Measurements from ENCODE around the gene DOK3. TPM values are rescaled to one million over a fixed set of nuclear protein-coding genes. Genes with fewer than 3 reads are reported as not detected.

Gene DOK3
- total and polyA plus RNA-seq, 2 of the 13 experiments (the other 11 are each of a cell fraction or from before 2014, with no cell fraction given): 1.4 to 1.5 TPM

DNA sequence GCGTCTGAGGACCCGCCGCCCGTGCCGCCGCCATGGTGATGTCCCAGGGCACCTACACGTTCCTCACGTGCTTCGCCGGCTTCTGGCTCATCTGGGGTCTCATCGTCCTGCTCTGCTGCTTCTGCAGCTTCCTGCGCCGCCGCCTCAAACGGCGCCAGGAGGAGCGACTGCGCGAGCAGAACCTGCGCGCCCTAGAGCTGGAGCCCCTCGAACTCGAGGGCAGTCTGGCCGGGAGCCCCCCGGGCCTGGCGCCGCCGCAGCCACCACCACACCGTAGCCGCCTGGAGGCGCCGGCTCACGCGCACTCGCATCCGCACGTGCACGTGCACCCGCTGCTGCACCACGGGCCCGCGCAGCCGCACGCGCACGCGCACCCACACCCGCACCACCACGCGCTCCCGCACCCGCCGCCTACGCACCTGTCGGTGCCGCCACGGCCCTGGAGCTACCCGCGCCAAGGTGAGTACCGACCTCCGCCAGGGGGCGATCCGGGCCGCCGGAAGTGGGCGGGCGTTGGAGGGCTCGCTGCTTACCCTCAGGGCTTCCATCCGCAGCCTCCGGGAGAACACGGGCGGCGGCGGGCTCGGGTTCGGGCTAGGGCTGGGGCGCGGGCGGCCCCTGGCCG is 54.5 kb downstream of the DOK3 start (continued):
- no peak for TF ChIP-seq ELF4 (CRISPR knock-in tag; IDR thresholded peaks at IDR 0.05; ENCODE audit: borderline replicate concordance)
- peak; percentile 66 for TF ChIP-seq ZFY (CRISPR knock-in tag; IDR thresholded peaks at IDR 0.05)
- TF ChIP-seq ZNF501 (CRISPR knock-in tag; IDR thresholded peaks at IDR 0.05): peak; percentile 73
- TF ChIP-seq NFE2L1 (CRISPR knock-in tag; IDR thresholded peaks at IDR 0.05; ENCODE audit: borderline replicate concordance): no peak
- TF ChIP-seq MAFK (conservative IDR thresholded peaks at IDR 0.05 in 1 of 2, IDR thresholded peaks at IDR 0.05 in 1 of 2; ENCODE audit: low read length in 2 of 2): no peak
- no peak for TF ChIP-seq NCOA2 (CRISPR knock-in tag; IDR thresholded peaks at IDR 0.05)
- TF ChIP-seq, protein P1, sequence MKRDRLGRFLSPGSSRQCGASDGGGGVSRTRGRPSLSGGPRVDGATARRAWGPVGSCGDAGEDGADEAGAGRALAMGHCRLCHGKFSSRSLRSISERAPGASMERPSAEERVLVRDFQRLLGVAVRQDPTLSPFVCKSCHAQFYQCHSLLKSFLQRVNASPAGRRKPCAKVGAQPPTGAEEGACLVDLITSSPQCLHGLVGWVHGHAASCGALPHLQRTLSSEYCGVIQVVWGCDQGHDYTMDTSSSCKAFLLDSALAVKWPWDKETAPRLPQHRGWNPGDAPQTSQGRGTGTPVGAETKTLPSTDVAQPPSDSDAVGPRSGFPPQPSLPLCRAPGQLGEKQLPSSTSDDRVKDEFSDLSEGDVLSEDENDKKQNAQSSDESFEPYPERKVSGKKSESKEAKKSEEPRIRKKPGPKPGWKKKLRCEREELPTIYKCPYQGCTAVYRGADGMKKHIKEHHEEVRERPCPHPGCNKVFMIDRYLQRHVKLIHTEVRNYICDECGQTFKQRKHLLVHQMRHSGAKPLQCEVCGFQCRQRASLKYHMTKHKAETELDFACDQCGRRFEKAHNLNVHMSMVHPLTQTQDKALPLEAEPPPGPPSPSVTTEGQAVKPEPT (CRISPR knock-in tag; IDR thresholded peaks at IDR 0.05; ENCODE audit: low read depth): peak; percentile 78; the same call in 1 of the 2 replicates
- TF ChIP-seq, protein P2, sequence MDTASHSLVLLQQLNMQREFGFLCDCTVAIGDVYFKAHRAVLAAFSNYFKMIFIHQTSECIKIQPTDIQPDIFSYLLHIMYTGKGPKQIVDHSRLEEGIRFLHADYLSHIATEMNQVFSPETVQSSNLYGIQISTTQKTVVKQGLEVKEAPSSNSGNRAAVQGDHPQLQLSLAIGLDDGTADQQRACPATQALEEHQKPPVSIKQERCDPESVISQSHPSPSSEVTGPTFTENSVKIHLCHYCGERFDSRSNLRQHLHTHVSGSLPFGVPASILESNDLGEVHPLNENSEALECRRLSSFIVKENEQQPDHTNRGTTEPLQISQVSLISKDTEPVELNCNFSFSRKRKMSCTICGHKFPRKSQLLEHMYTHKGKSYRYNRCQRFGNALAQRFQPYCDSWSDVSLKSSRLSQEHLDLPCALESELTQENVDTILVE (CRISPR knock-in tag; IDR thresholded peaks at IDR 0.05): peak; percentile 89; the same call in 1 of the 2 replicates
- peak; percentile 93; the same call in 1 of the 2 replicates for TF ChIP-seq ZNF556 (CRISPR knock-in tag; IDR thresholded peaks at IDR 0.05; ENCODE audit: borderline replicate concordance)
- TF ChIP-seq MEIS2 (CRISPR knock-in tag; IDR thresholded peaks at IDR 0.05): no peak; the same call in none of the 2 replicates
- TF ChIP-seq TAF1 (CRISPR knock-in tag; IDR thresholded peaks at IDR 0.05): peak; percentile 51
- no peak for TF ChIP-seq RFXANK (CRISPR knock-in tag; IDR thresholded peaks at IDR 0.05)
- no peak for TF ChIP-seq LCORL (IDR thresholded peaks at IDR 0.05)
- TF ChIP-seq LCORL (CRISPR knock-in tag; IDR thresholded peaks at IDR 0.05): no peak
- TF ChIP-seq BRF2 (CRISPR knock-in tag; IDR thresholded peaks at IDR 0.05): peak; percentile 91
- no peak for TF ChIP-seq RFX3 (CRISPR knock-in tag; IDR thresholded peaks at IDR 0.05)
- peak; percentile 54; the same call in 1 of the 2 replicates for TF ChIP-seq FOXK1 (CRISPR knock-in tag; IDR thresholded peaks at IDR 0.05; ENCODE audit: borderline replicate concordance, low read depth)
- TF ChIP-seq, protein P3, sequence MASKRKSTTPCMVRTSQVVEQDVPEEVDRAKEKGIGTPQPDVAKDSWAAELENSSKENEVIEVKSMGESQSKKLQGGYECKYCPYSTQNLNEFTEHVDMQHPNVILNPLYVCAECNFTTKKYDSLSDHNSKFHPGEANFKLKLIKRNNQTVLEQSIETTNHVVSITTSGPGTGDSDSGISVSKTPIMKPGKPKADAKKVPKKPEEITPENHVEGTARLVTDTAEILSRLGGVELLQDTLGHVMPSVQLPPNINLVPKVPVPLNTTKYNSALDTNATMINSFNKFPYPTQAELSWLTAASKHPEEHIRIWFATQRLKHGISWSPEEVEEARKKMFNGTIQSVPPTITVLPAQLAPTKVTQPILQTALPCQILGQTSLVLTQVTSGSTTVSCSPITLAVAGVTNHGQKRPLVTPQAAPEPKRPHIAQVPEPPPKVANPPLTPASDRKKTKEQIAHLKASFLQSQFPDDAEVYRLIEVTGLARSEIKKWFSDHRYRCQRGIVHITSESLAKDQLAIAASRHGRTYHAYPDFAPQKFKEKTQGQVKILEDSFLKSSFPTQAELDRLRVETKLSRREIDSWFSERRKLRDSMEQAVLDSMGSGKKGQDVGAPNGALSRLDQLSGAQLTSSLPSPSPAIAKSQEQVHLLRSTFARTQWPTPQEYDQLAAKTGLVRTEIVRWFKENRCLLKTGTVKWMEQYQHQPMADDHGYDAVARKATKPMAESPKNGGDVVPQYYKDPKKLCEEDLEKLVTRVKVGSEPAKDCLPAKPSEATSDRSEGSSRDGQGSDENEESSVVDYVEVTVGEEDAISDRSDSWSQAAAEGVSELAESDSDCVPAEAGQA (IDR thresholded peaks at IDR 0.05; ENCODE audit: low read depth): peak; percentile 52; the same call in 1 of the 2 replicates
- TF ChIP-seq, protein P3 (CRISPR knock-in tag; IDR thresholded peaks at IDR 0.05; ENCODE audit: borderline replicate concordance): no peak
- 0 out of 2 replicates have a peak, but pooled peaks have one; percentile 48 for TF ChIP-seq CC2D1A (CRISPR knock-in tag; IDR thresholded peaks at IDR 0.05)
